Measurements from ENCODE around the gene ARPP21. TPM values are rescaled to one million over a fixed set of nuclear protein-coding genes. Genes with fewer than 3 reads are reported as not detected.

The ARPP21 gene
- total RNA-seq, 1 experiment from 2014 or later = not detected

GRCh38 chr3:35690271-35690670 is 50.9 kb downstream of the ARPP21 start:
- ChIA-PET POLR2A (no interaction called here), CTCF (no interaction called here)
- no peak for TF ChIP-seq ZNF138 (CRISPR knock-in tag; conservative IDR thresholded peaks at IDR 0.05)
- TF ChIP-seq HMGA2 (CRISPR knock-in tag; IDR thresholded peaks at IDR 0.05) = no peak
- TF ChIP-seq ZNF232 (CRISPR knock-in tag; IDR thresholded peaks at IDR 0.05) = no peak
- no peak for TF ChIP-seq CBFB (CRISPR knock-in tag; IDR thresholded peaks at IDR 0.05; ENCODE audit: low read depth)
- TF ChIP-seq SP1 (CRISPR knock-in tag; conservative IDR thresholded peaks at IDR 0.05) = no peak
- TF ChIP-seq EMX1 (CRISPR knock-in tag; IDR thresholded peaks at IDR 0.05) = no peak
- no peak for TF ChIP-seq ZNF512 (CRISPR knock-in tag; IDR thresholded peaks at IDR 0.05; ENCODE audit: borderline replicate concordance)
- TF ChIP-seq, protein P1, sequence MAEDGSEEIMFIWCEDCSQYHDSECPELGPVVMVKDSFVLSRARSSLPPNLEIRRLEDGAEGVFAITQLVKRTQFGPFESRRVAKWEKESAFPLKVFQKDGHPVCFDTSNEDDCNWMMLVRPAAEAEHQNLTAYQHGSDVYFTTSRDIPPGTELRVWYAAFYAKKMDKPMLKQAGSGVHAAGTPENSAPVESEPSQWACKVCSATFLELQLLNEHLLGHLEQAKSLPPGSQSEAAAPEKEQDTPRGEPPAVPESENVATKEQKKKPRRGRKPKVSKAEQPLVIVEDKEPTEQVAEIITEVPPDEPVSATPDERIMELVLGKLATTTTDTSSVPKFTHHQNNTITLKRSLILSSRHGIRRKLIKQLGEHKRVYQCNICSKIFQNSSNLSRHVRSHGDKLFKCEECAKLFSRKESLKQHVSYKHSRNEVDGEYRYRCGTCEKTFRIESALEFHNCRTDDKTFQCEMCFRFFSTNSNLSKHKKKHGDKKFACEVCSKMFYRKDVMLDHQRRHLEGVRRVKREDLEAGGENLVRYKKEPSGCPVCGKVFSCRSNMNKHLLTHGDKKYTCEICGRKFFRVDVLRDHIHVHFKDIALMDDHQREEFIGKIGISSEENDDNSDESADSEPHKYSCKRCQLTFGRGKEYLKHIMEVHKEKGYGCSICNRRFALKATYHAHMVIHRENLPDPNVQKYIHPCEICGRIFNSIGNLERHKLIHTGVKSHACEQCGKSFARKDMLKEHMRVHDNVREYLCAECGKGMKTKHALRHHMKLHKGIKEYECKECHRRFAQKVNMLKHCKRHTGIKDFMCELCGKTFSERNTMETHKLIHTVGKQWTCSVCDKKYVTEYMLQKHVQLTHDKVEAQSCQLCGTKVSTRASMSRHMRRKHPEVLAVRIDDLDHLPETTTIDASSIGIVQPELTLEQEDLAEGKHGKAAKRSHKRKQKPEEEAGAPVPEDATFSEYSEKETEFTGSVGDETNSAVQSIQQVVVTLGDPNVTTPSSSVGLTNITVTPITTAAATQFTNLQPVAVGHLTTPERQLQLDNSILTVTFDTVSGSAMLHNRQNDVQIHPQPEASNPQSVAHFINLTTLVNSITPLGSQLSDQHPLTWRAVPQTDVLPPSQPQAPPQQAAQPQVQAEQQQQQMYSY (CRISPR knock-in tag; IDR thresholded peaks at IDR 0.05) = no peak
- TF ChIP-seq, protein P2, sequence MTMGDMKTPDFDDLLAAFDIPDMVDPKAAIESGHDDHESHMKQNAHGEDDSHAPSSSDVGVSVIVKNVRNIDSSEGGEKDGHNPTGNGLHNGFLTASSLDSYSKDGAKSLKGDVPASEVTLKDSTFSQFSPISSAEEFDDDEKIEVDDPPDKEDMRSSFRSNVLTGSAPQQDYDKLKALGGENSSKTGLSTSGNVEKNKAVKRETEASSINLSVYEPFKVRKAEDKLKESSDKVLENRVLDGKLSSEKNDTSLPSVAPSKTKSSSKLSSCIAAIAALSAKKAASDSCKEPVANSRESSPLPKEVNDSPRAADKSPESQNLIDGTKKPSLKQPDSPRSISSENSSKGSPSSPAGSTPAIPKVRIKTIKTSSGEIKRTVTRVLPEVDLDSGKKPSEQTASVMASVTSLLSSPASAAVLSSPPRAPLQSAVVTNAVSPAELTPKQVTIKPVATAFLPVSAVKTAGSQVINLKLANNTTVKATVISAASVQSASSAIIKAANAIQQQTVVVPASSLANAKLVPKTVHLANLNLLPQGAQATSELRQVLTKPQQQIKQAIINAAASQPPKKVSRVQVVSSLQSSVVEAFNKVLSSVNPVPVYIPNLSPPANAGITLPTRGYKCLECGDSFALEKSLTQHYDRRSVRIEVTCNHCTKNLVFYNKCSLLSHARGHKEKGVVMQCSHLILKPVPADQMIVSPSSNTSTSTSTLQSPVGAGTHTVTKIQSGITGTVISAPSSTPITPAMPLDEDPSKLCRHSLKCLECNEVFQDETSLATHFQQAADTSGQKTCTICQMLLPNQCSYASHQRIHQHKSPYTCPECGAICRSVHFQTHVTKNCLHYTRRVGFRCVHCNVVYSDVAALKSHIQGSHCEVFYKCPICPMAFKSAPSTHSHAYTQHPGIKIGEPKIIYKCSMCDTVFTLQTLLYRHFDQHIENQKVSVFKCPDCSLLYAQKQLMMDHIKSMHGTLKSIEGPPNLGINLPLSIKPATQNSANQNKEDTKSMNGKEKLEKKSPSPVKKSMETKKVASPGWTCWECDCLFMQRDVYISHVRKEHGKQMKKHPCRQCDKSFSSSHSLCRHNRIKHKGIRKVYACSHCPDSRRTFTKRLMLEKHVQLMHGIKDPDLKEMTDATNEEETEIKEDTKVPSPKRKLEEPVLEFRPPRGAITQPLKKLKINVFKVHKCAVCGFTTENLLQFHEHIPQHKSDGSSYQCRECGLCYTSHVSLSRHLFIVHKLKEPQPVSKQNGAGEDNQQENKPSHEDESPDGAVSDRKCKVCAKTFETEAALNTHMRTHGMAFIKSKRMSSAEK (CRISPR knock-in tag; IDR thresholded peaks at IDR 0.05; ENCODE audit: borderline replicate concordance) = no peak
- TF ChIP-seq ZBTB21 (CRISPR knock-in tag; IDR thresholded peaks at IDR 0.05; ENCODE audit: borderline replicate concordance) = no peak
- no peak for TF ChIP-seq NR3C1 (CRISPR knock-in tag; conservative IDR thresholded peaks at IDR 0.05; ENCODE audit: low read depth)
- no peak for TF ChIP-seq ZNF423 (CRISPR knock-in tag; IDR thresholded peaks at IDR 0.05)
- TF ChIP-seq ZNF671 (CRISPR knock-in tag; IDR thresholded peaks at IDR 0.05) = no peak
- no peak for ATAC-seq
- no peaks in the 10 kb centered on the region for H3K27me3 Mint-ChIP-seq (ENCODE audit: low read depth)
- H3K36me3 Mint-ChIP-seq = no peaks in the 10 kb centered on the region
- DNase-seq (ENCODE audit: low spot score) = no peak
- H3K9me3 Mint-ChIP-seq = no peaks in the 10 kb centered on the region
- no peak overlapping the region for H3K4me3 Mint-ChIP-seq
- H3K4me1 Mint-ChIP-seq = peaks cover 4% of the 10 kb centered on the region
- H3K27ac Mint-ChIP-seq = no peak overlapping the region

GRCh38 chr3:35705904-35706303 is 66.6 kb downstream of the ARPP21 start:
- no peak for DNase-seq (ENCODE audit: low spot score)
- no peak for ATAC-seq
- ChIA-PET CTCF (no interaction called here), POLR2A (no interaction called here)
- Mint-ChIP-seq H3K4me3 (no peak overlapping the region), H3K4me1 (0 out of 2 replicates have a peak, but pooled peaks cover 3% of the 10 kb centered on the region), H3K9me3 (no peaks in the 10 kb centered on the region), H3K27ac (no peak overlapping the region), H3K27me3 (ENCODE audit: low read depth) (no peaks in the 10 kb centered on the region), H3K36me3 (no peaks in the 10 kb centered on the region)
- TF ChIP-seq ATF6 (CRISPR knock-in tag; IDR thresholded peaks at IDR 0.05) = no peak
- TF ChIP-seq ZNF512 (CRISPR knock-in tag; IDR thresholded peaks at IDR 0.05; ENCODE audit: borderline replicate concordance) = no peak
- TF ChIP-seq SMAD3 (CRISPR knock-in tag; IDR thresholded peaks at IDR 0.05; ENCODE audit: borderline replicate concordance) = no peak
- TF ChIP-seq EMX1 (CRISPR knock-in tag; IDR thresholded peaks at IDR 0.05) = no peak
- no peak for TF ChIP-seq FOXP1 (CRISPR knock-in tag; IDR thresholded peaks at IDR 0.05; ENCODE audit: borderline replicate concordance)

All from WTC11 (cell line).